ENCODE measurements around the gene GINS1. TPM values are rescaled to one million over a fixed set of nuclear protein-coding genes. Genes with fewer than 3 reads are reported as not detected.

GINS1 gene
- total and polyA plus RNA-seq, 2 donors (not counting 3 experiments of a cell fraction or from before 2014, with no cell fraction given): 8.2 to 26.3 TPM

- DNase-seq (ENCODE audit: low read depth, low spot score): no peak
- Histone ChIP-seq H3K36me3 (ENCODE audit: control insufficient read depth in 2 of 2, extremely low read depth in 1 of 2, insufficient read depth in 2 of 2, low read length in 2 of 2) (peaks cover 0 to 38% of the 10 kb centered on the region in 2 experiments), H3K27ac (ENCODE audit: insufficient read depth, low read depth, low read length) (no peak overlapping the region), H3K4me1 (ENCODE audit: control insufficient read depth, extremely low read depth, insufficient read depth, low read length) (peaks cover 1% of the 10 kb centered on the region), H3K79me2 (ENCODE audit: control insufficient read depth, insufficient read depth, low read length) (no peaks in the 10 kb centered on the region), H3K4me3 (replicated peaks in 1 of 3; ENCODE audit: insufficient read depth in 1 of 3, low read depth in 1 of 3, low read length in 3 of 3) (no peak overlapping the region), H3K9me3 (replicated peaks; ENCODE audit: control insufficient read depth, insufficient read depth, low read length) (no peaks in the 10 kb centered on the region), H3K9ac (replicated peaks; ENCODE audit: extremely low read depth, insufficient read depth, low read length) (no peak overlapping the region), H2AFZ (ENCODE audit: low read depth, low read length) (no peak overlapping the region), H3K9me1 (replicated peaks; ENCODE audit: control insufficient read depth, extremely low read depth, insufficient read depth, low read length) (no peaks in the 10 kb centered on the region), H4K20me1 (replicated peaks; ENCODE audit: control insufficient read depth, extremely low read depth, insufficient read depth, low read length) (no peaks in the 10 kb centered on the region), H3K4me2 (ENCODE audit: insufficient read depth, low read length) (no peak overlapping the region), H3K27me3 (ENCODE audit: control insufficient read depth in 2 of 2, insufficient read depth in 2 of 2, low read length in 2 of 2) (no peaks in the 10 kb centered on the region)
- dilution Hi-C loops (cut with MboI; ENCODE audit: extremely low pct_ligation_motif_present, low sequenced_read_pairs): no loop called here
- CTCF ChIA-PET: interaction anchor here (1.4 kb wide), 1 partner anchor 10 kb away, joined by 4 read pairs; no protein-coding TSS in a partner anchor
- no peak for FAIRE-seq
- intact Hi-C loops (cut with micrococcal nuclease): no loop called here
- no TSS peak for BruUV-seq (replicated peaks)
- TF ChIP-seq MAX (IDR thresholded peaks at IDR 0.05; ENCODE audit: insufficient read depth, insufficient read length): no peak
- TF ChIP-seq GATA2 (IDR thresholded peaks at IDR 0.05; ENCODE audit: insufficient read depth, insufficient read length, low read depth, low read length): no peak
- no peak for TF ChIP-seq MYC (IDR thresholded peaks at IDR 0.05; ENCODE audit: low read depth, low read length)
- TF ChIP-seq POLR2AphosphoS5 (IDR thresholded peaks at IDR 0.05; ENCODE audit: insufficient read depth, low read depth, low read length): no peak
- no peak for TF ChIP-seq JUN (IDR thresholded peaks at IDR 0.05; ENCODE audit: borderline replicate concordance, insufficient read depth, insufficient read length, low read depth)
- no peak for TF ChIP-seq POLR2A (IDR thresholded peaks at IDR 0.05; ENCODE audit: low read depth, low read length)
- TF ChIP-seq FOS (IDR thresholded peaks at IDR 0.05; ENCODE audit: borderline replicate concordance, insufficient read depth, low read length): no peak
- TF ChIP-seq EZH2 (IDR thresholded peaks at IDR 0.05; ENCODE audit: borderline replicate concordance, low read depth, low read length, severe bottlenecking): no peak
- POLR2A ChIA-PET: no interaction called here
Observed at GRCh38 chr20:25478889-25479568, 71.6 kb downstream of the GINS1 start.

Data from endothelial cell of umbilical vein (primary cell).